HUES6 (cell line): ENCODE results near the gene NECTIN2.
"Not testable (repeated sequence)": the region's sequence is repeated elsewhere in the genome, so short reads cannot be mapped to it uniquely, and the experiment has no call there.

ENCODE experiments used
- H3K27ac ChIP-seq: 2 replicates; pipeline ENCODE4 v1.7.0; 2013; ENCODE audit warnings: low read depth, mild to moderate bottlenecking, low read length, inconsistent platforms
- H3K27me3 ChIP-seq: 2 replicates; pipeline ENCODE4 v1.6.1; 2013; ENCODE audit warnings: low read length; ENCODE audit not compliant: control insufficient read depth, insufficient read depth
- H3K36me3 ChIP-seq: 2 replicates; pipeline ENCODE4 v1.6.1; 2013; ENCODE audit warnings: low read length; ENCODE audit not compliant: control insufficient read depth, insufficient read depth
- H3K4me1 ChIP-seq: 2 replicates; pipeline ENCODE4 v1.6.1; 2013; ENCODE audit warnings: low read length; ENCODE audit not compliant: control insufficient read depth, insufficient read depth
- H3K4me3 ChIP-seq: 2 replicates; pipeline ENCODE4 v1.5.1; 2013; ENCODE audit warnings: low read depth, low read length
- H3K9ac ChIP-seq: one replicate; pipeline ENCODE4 v1.6.1; 2013; ENCODE audit warnings: mild to moderate bottlenecking, low read length
- H3K9me3 ChIP-seq: 2 replicates; pipeline ENCODE4 v1.6.1; 2013; ENCODE audit warnings: low read depth, low read length; ENCODE audit not compliant: control insufficient read depth, insufficient read depth

Gene NECTIN2

DNA sequence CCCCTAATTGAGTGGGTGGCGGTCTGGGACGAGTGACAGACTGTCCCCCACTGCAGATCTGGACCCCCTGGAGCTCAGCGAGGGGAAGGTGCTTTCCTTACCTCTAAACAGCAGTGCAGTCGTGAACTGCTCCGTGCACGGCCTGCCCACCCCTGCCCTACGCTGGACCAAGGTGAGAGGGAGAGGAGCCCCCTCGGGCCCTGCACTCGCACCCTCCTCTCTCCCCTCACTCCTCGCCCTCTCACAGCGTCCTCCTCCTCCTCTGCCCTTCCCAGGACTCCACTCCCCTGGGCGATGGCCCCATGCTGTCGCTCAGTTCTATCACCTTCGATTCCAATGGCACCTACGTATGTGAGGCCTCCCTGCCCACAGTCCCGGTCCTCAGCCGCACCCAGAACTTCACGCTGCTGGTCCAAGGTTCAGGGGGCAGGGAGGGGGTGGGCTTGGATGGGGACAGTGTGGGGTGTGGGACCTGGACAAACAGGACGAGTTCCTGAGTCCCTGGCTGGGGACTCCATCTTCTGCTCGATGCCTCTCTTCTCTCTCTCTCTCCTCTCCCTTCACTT is 27.5 kb upstream of the NECTIN2 start:
- peaks cover 3% of the 10 kb centered on the region; the same call in 1 of the 2 replicates for H3K27me3 ChIP-seq
- H3K4me3 ChIP-seq: no peak overlapping the region
- peaks cover 39% of the 10 kb centered on the region for H3K36me3 ChIP-seq
- 0 out of 2 replicates have a peak, but pooled peaks cover 2% of the 10 kb centered on the region for H3K4me1 ChIP-seq
- no peak overlapping the region for H3K27ac ChIP-seq
- H3K9me3 ChIP-seq: no peaks in the 10 kb centered on the region
- H3K9ac ChIP-seq: no peak overlapping the region

DNA sequence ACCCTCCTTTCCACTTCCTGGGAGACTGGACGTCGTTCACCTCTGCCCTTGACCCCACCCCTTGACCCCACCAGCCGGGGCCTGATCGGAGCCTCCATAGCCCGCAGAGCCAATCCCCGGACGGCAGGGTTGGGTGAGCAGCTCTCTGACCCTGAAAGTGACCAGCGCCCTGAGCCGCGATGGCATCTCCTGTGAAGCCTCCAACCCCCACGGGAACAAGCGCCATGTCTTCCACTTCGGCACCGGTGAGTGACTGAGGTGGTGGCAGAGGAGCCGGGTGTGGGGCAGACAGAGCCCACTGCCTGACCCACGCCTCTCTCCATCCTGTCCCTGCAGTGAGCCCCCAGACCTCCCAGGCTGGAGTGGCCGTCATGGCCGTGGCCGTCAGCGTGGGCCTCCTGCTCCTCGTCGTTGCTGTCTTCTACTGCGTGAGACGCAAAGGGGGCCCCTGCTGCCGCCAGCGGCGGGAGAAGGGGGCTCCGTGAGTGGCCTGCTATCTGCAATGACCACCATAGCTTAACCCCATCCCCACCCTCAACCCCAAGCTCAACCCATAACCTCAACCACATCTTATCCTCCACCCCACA is 26.8 kb upstream of the NECTIN2 start:
- no peak overlapping the region for H3K4me3 ChIP-seq
- H3K4me1 ChIP-seq: 0 out of 2 replicates have a peak, but pooled peaks cover 2% of the 10 kb centered on the region
- H3K36me3 ChIP-seq: peaks cover 31% of the 10 kb centered on the region
- no peak overlapping the region for H3K27ac ChIP-seq
- peaks cover 3% of the 10 kb centered on the region for H3K27me3 ChIP-seq
- no peaks in the 10 kb centered on the region for H3K9me3 ChIP-seq
- H3K9ac ChIP-seq: no peak overlapping the region

GRCh38 chr19:44820648-44821609 is 25.2 kb upstream of the NECTIN2 start:
- no peaks in the 10 kb centered on the region for H3K9me3 ChIP-seq
- no peak overlapping the region for H3K27ac ChIP-seq
- H3K36me3 ChIP-seq: peaks cover 18% of the 10 kb centered on the region
- no peak overlapping the region for H3K9ac ChIP-seq
- H3K27me3 ChIP-seq: peaks cover 8% of the 10 kb centered on the region
- H3K4me1 ChIP-seq: 0 out of 2 replicates have a peak, but pooled peaks cover 2% of the 10 kb centered on the region
- no peak overlapping the region for H3K4me3 ChIP-seq

- Histone ChIP-seq H3K27ac (no peak overlapping the region), H3K36me3 (peaks cover 18% of the 10 kb centered on the region), H3K27me3 (peaks cover 18% of the 10 kb centered on the region), H3K4me1 (0 out of 2 replicates have a peak, but pooled peaks cover 2% of the 10 kb centered on the region), H3K9ac (no peak overlapping the region), H3K9me3 (no peaks in the 10 kb centered on the region), H3K4me3 (no peak overlapping the region)
These were observed 23.9 kb upstream of the NECTIN2 start for GRCh38 chr19:44822177-44822576.

GRCh38 chr19:44822670-44823372 is 23.3 kb upstream of the NECTIN2 start:
- H3K36me3 ChIP-seq: peaks cover 18% of the 10 kb centered on the region
- peaks cover 20% of the 10 kb centered on the region for H3K27me3 ChIP-seq
- no peak overlapping the region for H3K4me3 ChIP-seq
- H3K9ac ChIP-seq: no peak overlapping the region
- 0 out of 2 replicates have a peak, but pooled peaks cover 2% of the 10 kb centered on the region for H3K4me1 ChIP-seq
- H3K9me3 ChIP-seq: no peaks in the 10 kb centered on the region
- no peak overlapping the region for H3K27ac ChIP-seq

DNA sequence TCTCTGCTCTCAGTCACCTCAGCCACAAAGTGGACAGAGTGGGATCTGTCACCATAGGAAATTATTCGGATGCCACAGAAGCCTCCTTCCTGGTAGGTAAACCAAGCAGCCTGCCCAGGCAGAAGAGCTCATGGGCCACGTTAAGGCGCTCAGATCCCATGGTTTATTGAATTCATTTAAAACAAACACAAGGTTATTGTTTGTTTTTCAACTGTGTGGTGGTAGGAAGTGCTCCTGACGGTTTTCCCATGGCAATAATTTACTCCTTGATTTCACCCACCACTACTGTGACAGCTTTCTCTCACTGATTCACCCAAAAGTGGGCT is 22.8 kb upstream of the NECTIN2 start:
- H3K9me3 ChIP-seq: no peaks in the 10 kb centered on the region
- no peak overlapping the region for H3K4me3 ChIP-seq
- H3K9ac ChIP-seq: no peak overlapping the region
- H3K36me3 ChIP-seq: peaks cover 18% of the 10 kb centered on the region
- no peak overlapping the region for H3K27ac ChIP-seq
- peaks cover 17% of the 10 kb centered on the region for H3K27me3 ChIP-seq
- H3K4me1 ChIP-seq: 0 out of 2 replicates have a peak, but pooled peaks cover 2% of the 10 kb centered on the region

DNA sequence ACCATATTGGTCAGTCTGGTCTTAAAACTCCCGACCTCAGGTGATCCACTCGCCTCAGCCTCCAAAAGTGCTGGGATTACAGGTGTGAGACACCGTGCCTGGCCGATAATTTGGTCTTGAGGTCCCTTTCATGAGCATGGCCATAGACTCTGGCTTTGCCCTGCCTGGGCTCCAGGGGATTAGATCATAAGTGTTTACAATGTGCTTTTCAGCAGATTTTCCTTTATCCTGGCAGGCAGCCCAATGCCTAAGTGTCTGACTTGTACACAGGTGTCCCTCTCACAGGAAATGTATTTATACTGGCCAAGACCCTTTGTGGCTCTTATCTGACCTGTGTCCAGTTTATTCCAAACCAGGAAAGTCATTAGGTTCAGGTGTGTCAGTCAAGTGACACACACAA is 21.3 kb upstream of the NECTIN2 start:
- no peak overlapping the region for H3K27ac ChIP-seq
- H3K9ac ChIP-seq: no peak overlapping the region
- H3K9me3 ChIP-seq: no peaks in the 10 kb centered on the region
- H3K27me3 ChIP-seq: peaks cover 17% of the 10 kb centered on the region
- 0 out of 2 replicates have a peak, but pooled peaks cover 2% of the 10 kb centered on the region for H3K4me1 ChIP-seq
- peaks cover 5% of the 10 kb centered on the region; the same call in 1 of the 2 replicates for H3K36me3 ChIP-seq
- no peak overlapping the region for H3K4me3 ChIP-seq

- H3K27me3 ChIP-seq, H3K9me3 ChIP-seq, H3K4me1 ChIP-seq, H3K4me3 ChIP-seq, H3K36me3 ChIP-seq, H3K9ac ChIP-seq, H3K27ac ChIP-seq: not testable (repeated sequence)
These were observed 13.2 kb upstream of the NECTIN2 start for GRCh38 chr19:44832875-44833274.

DNA sequence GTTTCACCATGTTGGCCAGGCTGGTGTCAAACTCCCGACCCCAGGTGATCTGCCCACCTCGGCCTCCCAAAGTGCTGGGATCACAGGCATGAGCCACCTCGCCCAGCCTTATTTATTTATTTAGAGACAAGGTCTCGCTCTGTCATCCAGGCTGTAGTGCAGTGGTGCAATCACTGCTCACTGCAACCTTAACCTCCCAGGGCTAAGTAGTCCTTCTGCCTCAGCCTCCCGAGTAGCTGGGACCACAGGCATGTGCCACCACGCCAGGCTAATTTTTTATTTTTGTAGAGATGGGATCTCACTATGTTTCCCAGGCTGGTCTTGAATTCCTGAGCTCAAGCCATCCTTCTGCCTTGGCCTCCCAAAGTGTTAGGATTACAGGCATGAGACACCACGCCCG is 11.7 kb upstream of the NECTIN2 start:
- not testable (repeated sequence) for H3K4me1 ChIP-seq, H3K36me3 ChIP-seq, H3K27me3 ChIP-seq, H3K27ac ChIP-seq, H3K9ac ChIP-seq, H3K9me3 ChIP-seq, H3K4me3 ChIP-seq

GRCh38 chr19:44839276-44839675 is 6.8 kb upstream of the NECTIN2 start:
- Histone ChIP-seq H3K4me1 (peaks cover 6% of the 10 kb centered on the region; the same call in 1 of the 2 replicates), H3K36me3 (no peaks in the 10 kb centered on the region), H3K9ac (no peak overlapping the region), H3K4me3 (no peak overlapping the region), H3K9me3 (no peaks in the 10 kb centered on the region), H3K27me3 (no peaks in the 10 kb centered on the region), H3K27ac (no peak overlapping the region)
